ENCODE data around the gene S100A9. TPM values are rescaled to one million over a fixed set of nuclear protein-coding genes. Genes with fewer than 3 reads are reported as not detected.

The S100A9 gene
- total RNA-seq, 1 experiment from 2014 or later, result 0.44 TPM

DNA sequence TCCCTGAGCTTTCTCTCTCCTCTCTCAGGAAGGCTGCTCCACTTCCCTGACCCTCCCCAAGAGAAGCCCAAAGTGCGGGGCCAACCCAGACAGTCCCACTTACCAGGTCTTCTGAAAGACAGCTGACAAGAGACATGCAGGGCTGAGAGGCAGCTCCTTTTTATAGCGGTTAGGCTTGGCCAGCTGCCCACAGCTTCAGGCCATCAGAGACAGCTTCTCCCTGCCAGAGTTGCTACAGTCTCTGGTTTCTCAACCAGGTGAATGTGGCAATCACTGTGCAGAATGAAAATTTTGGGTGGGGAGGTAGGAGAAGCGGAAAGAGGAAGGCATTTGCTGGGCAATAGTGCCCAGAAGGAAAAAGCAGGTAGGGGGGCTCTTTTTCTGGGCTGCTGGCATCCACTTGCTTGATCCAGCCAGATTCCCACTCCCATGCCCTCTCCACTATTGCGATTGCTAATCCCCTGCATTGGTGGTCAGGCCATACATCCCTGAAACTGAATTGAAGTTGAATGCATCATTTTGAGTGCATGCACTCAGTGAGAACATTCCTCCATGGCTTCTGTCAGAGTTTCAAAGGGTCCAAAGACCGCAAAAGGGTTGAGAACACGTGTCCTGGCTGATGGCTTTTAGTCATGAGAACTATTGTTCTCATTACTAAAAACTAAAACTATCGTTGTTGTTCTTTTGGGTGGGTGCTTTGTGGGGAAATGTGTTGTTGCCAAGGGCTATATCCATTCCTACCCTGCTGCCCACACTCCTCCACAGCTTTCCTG lies 33.5 kb downstream of the S100A9 start, which contains the start of gene S100A8:
Gene S100A8, minus strand, starts transcription at position 136 of the 773 bp plus-strand sequence. CDS start 538 bp downstream, outside the sequence.
- ChIA-PET POLR2A (no interaction called here), CTCF (no interaction called here)
- Histone ChIP-seq H3K27ac (ENCODE audit: low read length) (no peak within 1 kb of the TSS), H3K4me1 (ENCODE audit: control insufficient read depth, insufficient read depth, low read length) (no peaks in the 10 kb centered on the region), H3K36me3 (ENCODE audit: control insufficient read depth, insufficient read depth, low read length) (no peaks in the 10 kb centered on the region), H3K9me3 (ENCODE audit: control insufficient read depth, insufficient read depth, low read depth, low read length) (no peaks in the 10 kb centered on the region), H3K4me3 (ENCODE audit: low read depth in 2 of 2, low read length in 2 of 2) (no peak within 1 kb of the TSS), H3K27me3 (ENCODE audit: control insufficient read depth, insufficient read depth, low read length) (peaks cover 8% of the 10 kb centered on the region)
- no TSS peak for BruUV-seq (replicated peaks)
- no peak for TF ChIP-seq TCF7L2 (IDR thresholded peaks at IDR 0.05; ENCODE audit: low read depth, low read length)
- TF ChIP-seq, protein P1, sequence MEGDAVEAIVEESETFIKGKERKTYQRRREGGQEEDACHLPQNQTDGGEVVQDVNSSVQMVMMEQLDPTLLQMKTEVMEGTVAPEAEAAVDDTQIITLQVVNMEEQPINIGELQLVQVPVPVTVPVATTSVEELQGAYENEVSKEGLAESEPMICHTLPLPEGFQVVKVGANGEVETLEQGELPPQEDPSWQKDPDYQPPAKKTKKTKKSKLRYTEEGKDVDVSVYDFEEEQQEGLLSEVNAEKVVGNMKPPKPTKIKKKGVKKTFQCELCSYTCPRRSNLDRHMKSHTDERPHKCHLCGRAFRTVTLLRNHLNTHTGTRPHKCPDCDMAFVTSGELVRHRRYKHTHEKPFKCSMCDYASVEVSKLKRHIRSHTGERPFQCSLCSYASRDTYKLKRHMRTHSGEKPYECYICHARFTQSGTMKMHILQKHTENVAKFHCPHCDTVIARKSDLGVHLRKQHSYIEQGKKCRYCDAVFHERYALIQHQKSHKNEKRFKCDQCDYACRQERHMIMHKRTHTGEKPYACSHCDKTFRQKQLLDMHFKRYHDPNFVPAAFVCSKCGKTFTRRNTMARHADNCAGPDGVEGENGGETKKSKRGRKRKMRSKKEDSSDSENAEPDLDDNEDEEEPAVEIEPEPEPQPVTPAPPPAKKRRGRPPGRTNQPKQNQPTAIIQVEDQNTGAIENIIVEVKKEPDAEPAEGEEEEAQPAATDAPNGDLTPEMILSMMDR (IDR thresholded peaks at IDR 0.05), result no peak
- TF ChIP-seq SIN3A (IDR thresholded peaks at IDR 0.05; ENCODE audit: borderline replicate concordance, insufficient read depth, low read depth, low read length), result no peak
- no peak for TF ChIP-seq POLR2AphosphoS5 (IDR thresholded peaks at IDR 0.05; ENCODE audit: low read depth, low read length)
- TF ChIP-seq, protein P2, sequence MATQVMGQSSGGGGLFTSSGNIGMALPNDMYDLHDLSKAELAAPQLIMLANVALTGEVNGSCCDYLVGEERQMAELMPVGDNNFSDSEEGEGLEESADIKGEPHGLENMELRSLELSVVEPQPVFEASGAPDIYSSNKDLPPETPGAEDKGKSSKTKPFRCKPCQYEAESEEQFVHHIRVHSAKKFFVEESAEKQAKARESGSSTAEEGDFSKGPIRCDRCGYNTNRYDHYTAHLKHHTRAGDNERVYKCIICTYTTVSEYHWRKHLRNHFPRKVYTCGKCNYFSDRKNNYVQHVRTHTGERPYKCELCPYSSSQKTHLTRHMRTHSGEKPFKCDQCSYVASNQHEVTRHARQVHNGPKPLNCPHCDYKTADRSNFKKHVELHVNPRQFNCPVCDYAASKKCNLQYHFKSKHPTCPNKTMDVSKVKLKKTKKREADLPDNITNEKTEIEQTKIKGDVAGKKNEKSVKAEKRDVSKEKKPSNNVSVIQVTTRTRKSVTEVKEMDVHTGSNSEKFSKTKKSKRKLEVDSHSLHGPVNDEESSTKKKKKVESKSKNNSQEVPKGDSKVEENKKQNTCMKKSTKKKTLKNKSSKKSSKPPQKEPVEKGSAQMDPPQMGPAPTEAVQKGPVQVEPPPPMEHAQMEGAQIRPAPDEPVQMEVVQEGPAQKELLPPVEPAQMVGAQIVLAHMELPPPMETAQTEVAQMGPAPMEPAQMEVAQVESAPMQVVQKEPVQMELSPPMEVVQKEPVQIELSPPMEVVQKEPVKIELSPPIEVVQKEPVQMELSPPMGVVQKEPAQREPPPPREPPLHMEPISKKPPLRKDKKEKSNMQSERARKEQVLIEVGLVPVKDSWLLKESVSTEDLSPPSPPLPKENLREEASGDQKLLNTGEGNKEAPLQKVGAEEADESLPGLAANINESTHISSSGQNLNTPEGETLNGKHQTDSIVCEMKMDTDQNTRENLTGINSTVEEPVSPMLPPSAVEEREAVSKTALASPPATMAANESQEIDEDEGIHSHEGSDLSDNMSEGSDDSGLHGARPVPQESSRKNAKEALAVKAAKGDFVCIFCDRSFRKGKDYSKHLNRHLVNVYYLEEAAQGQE (IDR thresholded peaks at IDR 0.05; ENCODE audit: insufficient read depth in 1 of 2, low read depth in 2 of 2, low read length in 1 of 2), result no peak
- ATAC-seq (no peak), DNase-seq (ENCODE audit: low read depth, low spot score) (no peak)
- intact Hi-C loops (cut with micrococcal nuclease; ENCODE audit: unreplicated experiment) (no loop called here), in situ Hi-C loops (cut with HindIII; ENCODE audit: low pct_unique_long_range_greater_than_20kb, low sequenced_read_pairs) (no loop called here)

DNA sequence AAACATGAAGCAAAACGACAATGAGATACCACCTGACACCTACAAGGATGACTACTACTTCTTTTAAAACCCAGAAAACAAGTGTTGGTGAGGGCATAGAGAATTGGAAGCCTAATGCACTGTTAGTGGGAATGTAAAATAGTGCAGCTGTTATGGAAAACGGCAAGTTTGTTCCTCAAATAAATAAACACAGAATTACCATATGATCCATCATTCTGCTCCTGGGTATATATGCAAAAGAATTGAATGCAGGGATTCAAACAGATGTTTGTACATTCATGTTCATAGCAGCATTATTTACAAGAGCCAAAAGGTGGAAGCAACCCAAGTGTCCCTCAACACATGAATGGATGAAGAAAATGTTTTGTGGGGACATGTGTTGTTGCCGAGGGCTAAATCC lies 34.6 kb downstream of the S100A9 start:
- no peak overlapping the region for H3K27ac ChIP-seq (ENCODE audit: low read length)
- intact Hi-C loops (cut with micrococcal nuclease; ENCODE audit: unreplicated experiment), result no loop called here
- CTCF ChIA-PET, result no interaction called here
- H3K4me3 ChIP-seq (ENCODE audit: low read depth in 2 of 2, low read length in 2 of 2), result no peak overlapping the region
- in situ Hi-C loops (cut with HindIII; ENCODE audit: low pct_unique_long_range_greater_than_20kb, low sequenced_read_pairs), result no loop called here
- no peaks in the 10 kb centered on the region for H3K9me3 ChIP-seq (ENCODE audit: control insufficient read depth, insufficient read depth, low read depth, low read length)
- ATAC-seq (no peak), DNase-seq (ENCODE audit: low read depth, low spot score) (no peak)
- BruUV-seq (replicated peaks), result no TSS peak
- no peaks in the 10 kb centered on the region for H3K36me3 ChIP-seq (ENCODE audit: control insufficient read depth, insufficient read depth, low read length)
- TF ChIP-seq, protein P1 (IDR thresholded peaks at IDR 0.05), result no peak
- TF ChIP-seq TCF7L2 (IDR thresholded peaks at IDR 0.05; ENCODE audit: low read depth, low read length) (no peak), POLR2AphosphoS5 (IDR thresholded peaks at IDR 0.05; ENCODE audit: low read depth, low read length) (no peak), SIN3A (IDR thresholded peaks at IDR 0.05; ENCODE audit: borderline replicate concordance, insufficient read depth, low read depth, low read length) (no peak)
- TF ChIP-seq, protein P2 (IDR thresholded peaks at IDR 0.05; ENCODE audit: insufficient read depth in 1 of 2, low read depth in 2 of 2, low read length in 1 of 2), result no peak
- POLR2A ChIA-PET, result no interaction called here
- peaks cover 8% of the 10 kb centered on the region; the same call in 1 of the 2 replicates for H3K27me3 ChIP-seq (ENCODE audit: control insufficient read depth, insufficient read depth, low read length)
- no peaks in the 10 kb centered on the region for H3K4me1 ChIP-seq (ENCODE audit: control insufficient read depth, insufficient read depth, low read length)

Measured in Panc1 (cell line).